ENCODE data around the gene SFMBT2.

The SFMBT2 gene

GRCh38 chr10:7150349-7150748, 260.5 kb downstream of the SFMBT2 start:
- Mint-ChIP-seq H3K27ac (no peak overlapping the region), H3K4me1 (peaks cover 15% of the 10 kb centered on the region), H3K36me3 (ENCODE audit: low read depth) (no peaks in the 10 kb centered on the region), H3K9me3 (no peaks in the 10 kb centered on the region), H3K4me3 (no peak overlapping the region), H3K27me3 (ENCODE audit: low read depth) (peaks cover 16% of the 10 kb centered on the region)
- TF ChIP-seq CTCF (IDR thresholded peaks at IDR 0.05; ENCODE audit: unreplicated experiment in 3 of 3): no peak

- Mint-ChIP-seq H3K27ac (no peak overlapping the region), H3K4me1 (peaks cover 1% of the 10 kb centered on the region), H3K9me3 (peaks cover 9% of the 10 kb centered on the region), H3K27me3 (ENCODE audit: low read depth) (peaks cover 13% of the 10 kb centered on the region), H3K36me3 (ENCODE audit: low read depth) (peaks cover 3% of the 10 kb centered on the region), H3K4me3 (no peak overlapping the region)
- no peak for TF ChIP-seq CTCF (IDR thresholded peaks at IDR 0.05; ENCODE audit: unreplicated experiment in 3 of 3)
These were observed 264.6 kb downstream of the SFMBT2 start for GRCh38 chr10:7146189-7146588.

GRCh38 chr10:7136016-7136415, 274.8 kb downstream of the SFMBT2 start:
- no peak for TF ChIP-seq CTCF (IDR thresholded peaks at IDR 0.05; ENCODE audit: unreplicated experiment in 3 of 3)
- H3K27ac Mint-ChIP-seq: peak overlapping the region in 1 of 3 experiments; percentile 16
- H3K4me1 Mint-ChIP-seq: peaks cover 11% of the 10 kb centered on the region
- peaks cover 14% of the 10 kb centered on the region for H3K27me3 Mint-ChIP-seq (ENCODE audit: low read depth)
- H3K9me3 Mint-ChIP-seq: peaks cover 10% of the 10 kb centered on the region
- H3K36me3 Mint-ChIP-seq (ENCODE audit: low read depth): no peaks in the 10 kb centered on the region
- H3K4me3 Mint-ChIP-seq: no peak overlapping the region

GRCh38 chr10:7135188-7135587, 275.6 kb downstream of the SFMBT2 start:
- no peak for TF ChIP-seq CTCF (IDR thresholded peaks at IDR 0.05; ENCODE audit: unreplicated experiment in 3 of 3)
- no peak overlapping the region for H3K4me3 Mint-ChIP-seq

GRCh38 chr10:7134448-7134847, 276.4 kb downstream of the SFMBT2 start:
- H3K9me3 Mint-ChIP-seq: peaks cover 21% of the 10 kb centered on the region
- no peak for TF ChIP-seq CTCF (IDR thresholded peaks at IDR 0.05; ENCODE audit: unreplicated experiment in 3 of 3)
- H3K27ac Mint-ChIP-seq: no peak overlapping the region
- H3K4me1 Mint-ChIP-seq: peaks cover 11% of the 10 kb centered on the region
- peaks cover 14% of the 10 kb centered on the region for H3K27me3 Mint-ChIP-seq (ENCODE audit: low read depth)
- no peak overlapping the region for H3K4me3 Mint-ChIP-seq
- H3K36me3 Mint-ChIP-seq (ENCODE audit: low read depth): no peaks in the 10 kb centered on the region

More at GRCh38 chr10:7135188-7135587, 275.6 kb downstream of the SFMBT2 start:
- H3K9me3 Mint-ChIP-seq: peaks cover 13% of the 10 kb centered on the region
- H3K27me3 Mint-ChIP-seq (ENCODE audit: low read depth): peaks cover 14% of the 10 kb centered on the region
- no peaks in the 10 kb centered on the region for H3K36me3 Mint-ChIP-seq (ENCODE audit: low read depth)
- no peak overlapping the region for H3K27ac Mint-ChIP-seq
- peaks cover 11% of the 10 kb centered on the region for H3K4me1 Mint-ChIP-seq

GRCh38 chr10:7133958-7134357, 276.9 kb downstream of the SFMBT2 start:
- TF ChIP-seq CTCF (IDR thresholded peaks at IDR 0.05; ENCODE audit: unreplicated experiment in 3 of 3): no peak
- Mint-ChIP-seq H3K9me3 (peaks cover 25% of the 10 kb centered on the region), H3K27me3 (ENCODE audit: low read depth) (peaks cover 14% of the 10 kb centered on the region)

More at GRCh38 chr10:7133958-7134357, 276.9 kb downstream of the SFMBT2 start:
- Mint-ChIP-seq H3K4me3 (no peak overlapping the region), H3K36me3 (ENCODE audit: low read depth) (no peaks in the 10 kb centered on the region), H3K27ac (no peak overlapping the region), H3K4me1 (peaks cover 11% of the 10 kb centered on the region)
